ENCODE measurements around the gene PIP5K1B.

DNA sequence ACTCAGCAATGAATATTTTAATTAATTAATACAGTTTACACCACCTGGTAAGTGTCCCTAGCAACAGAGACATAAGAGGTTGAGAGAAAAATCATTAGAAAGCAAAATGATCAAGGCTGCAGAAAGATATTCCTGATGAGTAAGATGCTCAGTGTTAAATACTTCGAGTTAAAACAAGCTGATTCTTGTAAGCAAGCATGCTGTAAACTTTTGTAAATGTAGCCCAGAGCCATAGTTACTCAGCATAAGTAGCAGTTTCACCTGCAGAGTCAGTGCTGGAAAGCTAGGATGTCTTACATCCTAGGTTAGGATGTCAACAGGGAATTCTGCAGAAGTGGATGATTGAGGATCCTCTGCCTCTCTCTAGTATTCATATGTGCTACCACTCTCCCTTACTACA lies 304.7 kb downstream of the PIP5K1B start:
- TF ChIP-seq, protein P1, sequence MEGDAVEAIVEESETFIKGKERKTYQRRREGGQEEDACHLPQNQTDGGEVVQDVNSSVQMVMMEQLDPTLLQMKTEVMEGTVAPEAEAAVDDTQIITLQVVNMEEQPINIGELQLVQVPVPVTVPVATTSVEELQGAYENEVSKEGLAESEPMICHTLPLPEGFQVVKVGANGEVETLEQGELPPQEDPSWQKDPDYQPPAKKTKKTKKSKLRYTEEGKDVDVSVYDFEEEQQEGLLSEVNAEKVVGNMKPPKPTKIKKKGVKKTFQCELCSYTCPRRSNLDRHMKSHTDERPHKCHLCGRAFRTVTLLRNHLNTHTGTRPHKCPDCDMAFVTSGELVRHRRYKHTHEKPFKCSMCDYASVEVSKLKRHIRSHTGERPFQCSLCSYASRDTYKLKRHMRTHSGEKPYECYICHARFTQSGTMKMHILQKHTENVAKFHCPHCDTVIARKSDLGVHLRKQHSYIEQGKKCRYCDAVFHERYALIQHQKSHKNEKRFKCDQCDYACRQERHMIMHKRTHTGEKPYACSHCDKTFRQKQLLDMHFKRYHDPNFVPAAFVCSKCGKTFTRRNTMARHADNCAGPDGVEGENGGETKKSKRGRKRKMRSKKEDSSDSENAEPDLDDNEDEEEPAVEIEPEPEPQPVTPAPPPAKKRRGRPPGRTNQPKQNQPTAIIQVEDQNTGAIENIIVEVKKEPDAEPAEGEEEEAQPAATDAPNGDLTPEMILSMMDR (IDR thresholded peaks at IDR 0.05), result no peak
- TF ChIP-seq POLR2A (IDR thresholded peaks at IDR 0.05), result no peak
